T follicular helper cell (primary cell): Measurements from ENCODE around the gene TMC4.
"Not testable (repeated sequence)": the region's sequence is repeated elsewhere in the genome, so short reads cannot be mapped to it uniquely, and the experiment has no call there.

Source experiments
- DNase-seq: peaks from one replicate; pipeline ENCODE4 v3.0.0-alpha.2; 2020; ENCODE audit warnings: low read depth

TMC4 gene

GRCh38 chr19:54179921-54180461, 7.0 kb upstream of the TMC4 start:
- DNase-seq = no peak

DNA sequence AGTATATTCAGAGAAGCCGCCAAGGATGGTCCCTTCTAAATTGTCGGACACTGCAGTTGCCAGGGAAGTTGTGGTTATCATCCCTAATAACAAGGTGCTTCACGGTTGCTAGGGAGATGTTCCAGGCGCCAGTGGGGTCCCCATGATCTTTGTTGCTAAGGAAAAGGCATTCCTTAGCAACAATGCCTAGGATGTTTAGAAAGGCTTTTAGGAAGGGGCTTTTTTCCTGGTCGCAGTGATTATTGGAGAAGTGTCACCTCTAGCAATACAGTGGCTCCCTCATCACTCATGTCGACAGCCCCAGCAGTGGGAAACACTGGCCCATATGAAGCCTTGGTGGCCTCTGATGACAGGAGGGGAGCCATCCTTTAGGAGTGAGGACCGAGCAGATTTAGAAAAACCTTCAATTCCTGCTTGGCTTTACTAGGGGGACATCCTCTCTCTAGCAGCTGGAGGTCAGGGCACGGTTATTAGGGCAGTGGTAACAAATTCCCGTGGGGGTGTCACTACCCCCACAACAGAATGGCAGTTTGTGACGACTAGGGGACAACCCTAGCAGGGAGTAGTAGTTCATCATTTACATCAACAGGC, 6.4 kb upstream of the TMC4 start:
- no peak for DNase-seq

GRCh38 chr19:54178581-54179261, 5.8 kb upstream of the TMC4 start:
- no peak for DNase-seq

DNA sequence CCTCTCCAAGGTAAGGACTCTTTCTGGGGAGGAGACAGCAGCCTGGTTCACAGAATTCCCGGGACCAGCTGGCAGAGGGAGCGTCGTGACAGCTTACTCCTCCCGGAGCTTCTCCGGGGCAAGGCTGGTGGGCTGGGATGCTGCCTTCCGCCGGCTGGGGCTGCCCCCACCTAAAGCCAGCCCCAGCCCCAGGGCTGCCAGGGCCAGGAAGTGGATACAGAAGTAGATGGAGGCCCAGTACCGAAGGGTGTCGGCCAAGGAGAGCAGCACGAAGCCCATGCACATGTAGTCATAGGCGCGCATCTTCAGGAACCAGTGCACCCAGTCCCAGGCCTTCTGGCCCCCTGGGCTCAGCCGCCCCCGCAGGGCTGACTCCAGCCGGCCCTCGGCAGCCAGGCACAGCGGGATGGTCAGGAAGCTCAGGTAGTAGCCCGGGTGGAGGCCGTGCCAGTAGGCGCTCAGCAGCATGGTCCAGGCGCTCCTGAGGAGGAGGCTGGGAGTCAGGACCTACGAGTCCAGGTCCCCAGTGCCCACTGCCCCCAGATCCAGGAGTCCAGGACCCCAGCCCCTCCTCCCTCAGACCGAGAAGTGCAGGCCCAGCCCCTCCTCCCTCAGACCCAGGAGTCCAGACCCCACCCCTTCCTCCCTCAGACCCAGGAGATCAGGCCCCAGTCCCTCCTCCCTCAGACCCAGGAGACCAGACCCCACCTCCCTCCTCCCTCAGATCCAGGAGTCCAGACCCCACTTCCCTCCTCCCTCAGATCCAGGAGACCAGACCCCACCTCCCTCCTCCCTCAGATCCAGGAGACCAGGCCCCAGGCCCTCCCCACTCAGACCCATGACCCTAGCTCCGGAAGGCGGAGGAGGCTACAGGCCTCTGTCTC, 1.2 kb upstream of the TMC4 start:
- DNase-seq = no peak

DNA sequence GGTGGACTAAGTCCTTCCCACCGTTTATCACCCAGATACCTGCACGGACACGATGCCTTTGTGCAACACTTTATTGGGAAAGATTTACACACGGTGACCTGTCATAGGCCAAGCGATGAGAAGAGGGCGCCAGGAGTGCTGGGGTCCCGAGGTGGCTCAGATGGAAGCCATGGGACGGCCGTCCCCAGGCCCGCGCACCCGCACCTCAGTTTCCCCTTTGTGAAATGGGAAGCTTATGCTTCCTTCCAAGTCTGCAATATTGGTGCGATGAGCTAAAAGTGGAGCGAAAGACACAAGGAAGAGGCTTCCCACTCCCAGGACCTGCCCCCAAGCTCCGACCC, 369 bp upstream of the TMC4 start:
- DNase-seq = no peak

DNA sequence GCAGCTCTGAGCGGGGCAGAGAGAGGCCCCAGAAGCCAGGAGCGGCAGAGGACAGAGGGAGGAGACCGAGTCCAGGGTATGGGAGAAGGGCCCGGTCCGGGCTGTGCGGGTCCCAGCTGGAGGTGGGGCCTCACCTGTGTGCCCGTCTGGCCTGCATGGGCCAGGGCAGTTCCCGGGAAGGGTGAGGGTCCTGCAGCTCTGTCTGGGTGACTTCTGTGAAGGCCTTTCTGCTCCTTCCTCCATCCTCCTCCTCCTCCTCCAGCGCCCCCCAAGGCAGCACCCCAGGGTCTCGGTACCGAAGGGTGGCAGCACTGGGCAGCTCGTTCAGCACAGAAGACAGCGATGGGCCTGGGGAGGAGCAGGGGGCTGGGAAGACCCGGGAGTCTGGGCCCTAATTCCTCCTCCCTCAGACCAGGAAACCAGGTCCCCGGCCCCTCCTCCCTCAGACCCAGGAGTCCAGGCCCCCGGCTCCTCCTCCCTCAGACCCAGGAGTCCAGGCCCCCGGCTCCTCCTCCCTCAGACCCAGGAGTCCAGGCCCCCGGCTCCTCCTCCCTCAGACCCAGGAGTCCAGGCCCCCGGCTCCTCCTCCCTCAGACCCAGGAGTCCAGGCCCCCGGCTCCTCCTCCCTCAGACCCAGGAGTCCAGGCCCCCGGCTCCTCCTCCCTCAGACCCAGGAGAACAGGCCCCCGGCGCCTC, 1.1 kb downstream of the TMC4 start:
- not testable (repeated sequence) for DNase-seq

DNA sequence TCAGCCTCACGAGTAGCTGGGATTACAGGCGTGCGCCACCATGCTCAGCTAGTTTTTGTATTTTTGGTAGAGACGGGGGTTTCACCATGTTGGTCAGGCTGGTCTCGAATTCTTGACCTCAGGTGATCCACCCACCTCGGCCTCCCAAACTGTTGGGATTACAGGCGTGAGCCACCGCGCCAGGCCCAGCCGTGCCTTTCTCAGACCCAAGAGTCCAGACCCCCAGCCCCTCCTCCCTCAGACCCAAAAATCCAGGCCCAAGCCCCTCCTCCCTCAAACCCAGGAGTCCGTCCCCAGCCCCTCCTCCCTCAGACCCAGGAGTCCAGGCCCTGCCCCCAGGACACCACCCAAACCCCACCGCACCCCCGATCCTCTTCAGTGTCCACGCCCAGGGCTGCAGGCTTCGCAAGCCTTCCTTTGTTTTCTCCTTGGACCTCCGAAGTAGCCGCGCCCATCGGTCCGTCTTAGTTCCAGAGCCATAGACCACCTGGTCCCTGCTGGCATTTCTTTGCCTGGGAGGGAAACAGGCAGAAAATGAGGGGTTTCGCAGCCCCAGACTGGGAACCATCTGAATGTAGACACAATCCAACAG, 3.7 kb downstream of the TMC4 start:
- DNase-seq = no peak

- peak; percentile 82 for DNase-seq
Observed at GRCh38 chr19:54168174-54168917, 4.6 kb downstream of the TMC4 start.

DNA sequence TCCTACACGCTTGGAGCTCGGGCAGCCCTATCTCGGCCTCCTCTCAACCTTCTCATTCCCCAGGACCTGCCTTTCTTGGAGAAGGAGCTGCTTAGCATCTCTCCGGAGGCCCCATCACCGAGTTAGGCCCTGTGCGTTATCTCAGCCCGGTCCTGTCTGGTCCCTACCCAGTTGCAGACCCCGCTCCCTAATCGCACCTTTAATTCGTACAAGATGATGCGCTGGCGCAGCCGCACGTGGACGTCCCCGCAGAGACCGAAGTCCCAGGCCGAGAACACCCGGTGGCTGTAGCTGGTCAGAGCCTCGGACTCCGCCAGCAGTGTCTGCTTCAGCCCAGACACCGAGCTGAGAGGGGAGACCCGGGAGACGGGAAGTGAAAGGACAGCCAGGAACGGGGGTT, 7.7 kb downstream of the TMC4 start:
- DNase-seq = no peak

DNA sequence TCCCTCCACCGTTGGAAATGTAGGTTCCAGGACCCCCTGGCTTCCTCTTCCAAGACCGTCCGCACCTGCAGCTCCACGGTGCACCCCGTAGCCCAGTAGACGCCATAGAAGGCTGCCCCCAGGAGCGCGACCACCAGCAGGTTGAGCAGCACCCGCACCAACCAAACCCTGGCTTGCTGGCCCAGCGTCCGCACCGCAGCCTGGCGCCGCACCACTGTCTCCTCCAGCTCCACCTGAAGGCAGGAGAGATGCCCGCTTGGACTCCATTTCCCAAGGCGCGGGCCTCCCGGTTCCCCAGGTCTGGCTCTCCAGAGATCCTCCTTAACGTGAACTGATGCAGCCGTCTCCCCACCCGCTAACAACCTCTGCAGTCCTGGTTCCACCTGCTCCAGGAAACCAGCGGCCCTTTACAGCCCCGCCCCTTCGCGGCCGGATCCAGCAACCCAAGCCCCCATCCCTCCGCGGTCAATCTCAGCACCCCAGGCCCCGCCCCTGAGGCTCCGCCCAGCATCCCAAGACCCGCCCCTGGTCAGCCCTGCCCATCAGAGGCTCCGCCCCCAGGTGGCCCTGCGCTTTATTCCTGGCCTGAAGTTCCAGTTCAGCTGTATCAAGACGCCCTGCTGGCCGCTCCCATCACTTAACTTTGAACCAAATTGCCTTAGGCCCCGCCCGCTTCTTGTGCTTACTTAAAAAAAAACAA, 8.4 kb downstream of the TMC4 start:
- DNase-seq = no peak

GRCh38 chr19:54162884-54163283, 10.1 kb downstream of the TMC4 start:
- DNase-seq = no peak

- DNase-seq = peak; percentile 73
Observed at GRCh38 chr19:54162241-54162805, 10.6 kb downstream of the TMC4 start.

GRCh38 chr19:54160854-54161253, 12.1 kb downstream of the TMC4 start:
- DNase-seq = no peak

- no peak for DNase-seq
Observed at GRCh38 chr19:54160182-54160811, 12.7 kb downstream of the TMC4 start.

- peak; percentile 99 for DNase-seq
Observed at GRCh38 chr19:54159352-54160181, 13.4 kb downstream of the TMC4 start, which contains the start of gene LENG1. LENG1 (minus strand) TSS chr19:54159721; CDS start chr19:54159695, 26 bp downstream.

DNA sequence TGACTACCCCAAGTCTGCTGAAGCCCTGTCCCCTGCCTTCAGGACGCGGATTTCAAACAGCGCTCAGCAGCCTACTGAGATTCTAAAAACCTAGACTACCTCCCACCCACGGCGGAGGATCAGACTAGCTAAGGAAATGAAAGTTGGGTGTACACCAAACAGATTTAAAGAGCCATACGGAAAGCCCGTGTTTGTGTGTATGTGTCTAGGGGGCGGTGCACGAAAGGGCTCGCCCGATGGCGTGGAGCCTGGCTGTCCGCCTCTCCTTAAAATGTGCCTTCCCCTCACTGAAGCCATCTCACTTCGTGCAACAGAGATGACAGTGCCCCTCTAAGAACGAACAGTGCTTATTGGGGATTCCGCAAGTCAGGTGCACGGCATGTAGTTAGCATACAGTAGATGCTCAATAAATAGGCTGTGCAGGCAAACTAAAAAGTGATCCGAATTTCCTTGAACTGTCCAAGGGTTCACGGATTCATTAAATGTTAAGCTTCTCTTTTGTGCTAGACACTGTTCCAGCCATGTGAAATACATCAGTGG, 14.1 kb downstream of the TMC4 start:
- no peak for DNase-seq

GRCh38 chr19:54156953-54157352, 16.0 kb downstream of the TMC4 start:
- DNase-seq = no peak

DNA sequence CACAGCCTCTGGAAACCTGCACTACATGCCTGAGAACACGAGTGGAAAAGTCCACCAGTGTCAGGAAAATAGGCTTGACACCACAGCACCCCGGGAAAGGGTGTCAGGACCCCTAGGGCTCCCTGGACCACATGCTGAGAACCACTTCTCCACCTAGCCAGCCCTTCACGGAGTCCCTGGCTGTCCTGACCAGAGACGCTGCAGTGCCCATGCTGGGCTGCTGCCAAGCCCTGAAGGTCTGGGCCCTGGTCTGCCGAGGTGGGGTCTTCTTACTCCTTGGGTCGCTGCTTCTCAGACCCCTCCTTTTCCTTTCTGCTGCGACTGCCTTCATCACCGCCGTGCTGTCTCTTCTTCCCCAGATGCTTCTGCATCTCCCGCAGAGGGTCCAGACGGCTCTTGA, 16.5 kb downstream of the TMC4 start:
- no peak for DNase-seq
